Measurements from ENCODE around the gene EFNA1. TPM values are rescaled to one million over a fixed set of nuclear protein-coding genes. Genes with fewer than 3 reads are reported as not detected.
A peak's percentile ranks its signal among the peaks of the same experiment; 100 is the strongest.

The EFNA1 gene
- total and polyA plus RNA-seq, 2 donors (not counting 3 experiments of a cell fraction or from before 2014, with no cell fraction given) = 107 to 289 TPM

- intact Hi-C loops (cut with micrococcal nuclease) = loop anchor here (1.0 kb wide), 3 partner anchors 8 to 41 kb away; partner anchors contain the start of gene EFNA1
- ChIA-PET POLR2A (interaction anchor here (1.3 to 1.5 kb wide), 2 partner anchors 32 to 38 kb away, joined by 3 to 4 read pairs; partner anchors contain the start of gene KRTCAP2), CTCF (interaction anchor here (0.9 to 15.5 kb wide), 9 partner anchors 11 to 59 kb away, joined by 3 to 204 read pairs (median 5); partner anchors contain the start of gene KRTCAP2)
- peak overlapping the region; percentile 91 for H3K9ac ChIP-seq (replicated peaks; ENCODE audit: extremely low read depth, insufficient read depth, low read length)
- peak overlapping the region; percentile 82 for H3K4me2 ChIP-seq (ENCODE audit: insufficient read depth, low read length)
- peaks cover 52% of the 10 kb centered on the region for H3K4me1 ChIP-seq (ENCODE audit: control insufficient read depth, extremely low read depth, insufficient read depth, low read length)
- H3K36me3 ChIP-seq (ENCODE audit: control insufficient read depth in 2 of 2, extremely low read depth in 1 of 2, insufficient read depth in 2 of 2, low read length in 2 of 2) = peaks cover 22 to 33% of the 10 kb centered on the region in 2 experiments
- no peaks in the 10 kb centered on the region for H4K20me1 ChIP-seq (replicated peaks; ENCODE audit: control insufficient read depth, extremely low read depth, insufficient read depth, low read length)
- no peaks in the 10 kb centered on the region for H3K9me1 ChIP-seq (replicated peaks; ENCODE audit: control insufficient read depth, extremely low read depth, insufficient read depth, low read length)
- dilution Hi-C loops (cut with MboI; ENCODE audit: extremely low pct_ligation_motif_present, low sequenced_read_pairs) = no loop called here
- peak overlapping the region; percentile 17 to 62 (median 27) for H3K4me3 ChIP-seq (replicated peaks in 1 of 3; ENCODE audit: insufficient read depth in 1 of 3, low read depth in 1 of 3, low read length in 3 of 3)
- H2AFZ ChIP-seq (ENCODE audit: low read depth, low read length) = no peak overlapping the region
- BruUV-seq (replicated peaks) = TSS peak; percentile 66
- peak overlapping the region; percentile 98 for H3K27ac ChIP-seq (ENCODE audit: insufficient read depth, low read depth, low read length)
- FAIRE-seq (peak; percentile 96), DNase-seq (ENCODE audit: low read depth, low spot score) (peak; percentile 96)
- no peaks in the 10 kb centered on the region for H3K9me3 ChIP-seq (replicated peaks; ENCODE audit: control insufficient read depth, insufficient read depth, low read length)
- TF ChIP-seq MYC (IDR thresholded peaks at IDR 0.05; ENCODE audit: low read depth, low read length) = no peak
- TF ChIP-seq FOS (IDR thresholded peaks at IDR 0.05; ENCODE audit: borderline replicate concordance, insufficient read depth, low read length) = peak; percentile 30
- no peak for TF ChIP-seq EZH2 (IDR thresholded peaks at IDR 0.05; ENCODE audit: borderline replicate concordance, low read depth, low read length, severe bottlenecking)
- no peak for TF ChIP-seq JUN (IDR thresholded peaks at IDR 0.05; ENCODE audit: borderline replicate concordance, insufficient read depth, insufficient read length, low read depth)
- TF ChIP-seq, protein P1, sequence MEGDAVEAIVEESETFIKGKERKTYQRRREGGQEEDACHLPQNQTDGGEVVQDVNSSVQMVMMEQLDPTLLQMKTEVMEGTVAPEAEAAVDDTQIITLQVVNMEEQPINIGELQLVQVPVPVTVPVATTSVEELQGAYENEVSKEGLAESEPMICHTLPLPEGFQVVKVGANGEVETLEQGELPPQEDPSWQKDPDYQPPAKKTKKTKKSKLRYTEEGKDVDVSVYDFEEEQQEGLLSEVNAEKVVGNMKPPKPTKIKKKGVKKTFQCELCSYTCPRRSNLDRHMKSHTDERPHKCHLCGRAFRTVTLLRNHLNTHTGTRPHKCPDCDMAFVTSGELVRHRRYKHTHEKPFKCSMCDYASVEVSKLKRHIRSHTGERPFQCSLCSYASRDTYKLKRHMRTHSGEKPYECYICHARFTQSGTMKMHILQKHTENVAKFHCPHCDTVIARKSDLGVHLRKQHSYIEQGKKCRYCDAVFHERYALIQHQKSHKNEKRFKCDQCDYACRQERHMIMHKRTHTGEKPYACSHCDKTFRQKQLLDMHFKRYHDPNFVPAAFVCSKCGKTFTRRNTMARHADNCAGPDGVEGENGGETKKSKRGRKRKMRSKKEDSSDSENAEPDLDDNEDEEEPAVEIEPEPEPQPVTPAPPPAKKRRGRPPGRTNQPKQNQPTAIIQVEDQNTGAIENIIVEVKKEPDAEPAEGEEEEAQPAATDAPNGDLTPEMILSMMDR (IDR thresholded peaks at IDR 0.05; ENCODE audit: extremely low read depth in 1 of 2, insufficient read depth in 1 of 2, low read depth in 1 of 2, low read length in 2 of 2) = no peak
- TF ChIP-seq POLR2AphosphoS5 (IDR thresholded peaks at IDR 0.05; ENCODE audit: insufficient read depth, low read depth, low read length) = no peak
- no peak for TF ChIP-seq GATA2 (IDR thresholded peaks at IDR 0.05; ENCODE audit: insufficient read depth, insufficient read length, low read depth, low read length)
- no peak for TF ChIP-seq POLR2A (IDR thresholded peaks at IDR 0.05; ENCODE audit: low read depth, low read length)
- TF ChIP-seq, protein P2, sequence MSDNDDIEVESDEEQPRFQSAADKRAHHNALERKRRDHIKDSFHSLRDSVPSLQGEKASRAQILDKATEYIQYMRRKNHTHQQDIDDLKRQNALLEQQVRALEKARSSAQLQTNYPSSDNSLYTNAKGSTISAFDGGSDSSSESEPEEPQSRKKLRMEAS (IDR thresholded peaks at IDR 0.05; ENCODE audit: insufficient read depth, insufficient read length) = peak; percentile 58
- H3K79me2 ChIP-seq (ENCODE audit: control insufficient read depth, insufficient read depth, low read length) = peaks cover 41% of the 10 kb centered on the region
- H3K27me3 ChIP-seq (ENCODE audit: control insufficient read depth in 2 of 2, insufficient read depth in 2 of 2, low read length in 2 of 2) = no peaks in the 10 kb centered on the region
Measured at GRCh38 chr1:155134880-155135414, 7.3 kb downstream of the EFNA1 start.
